GM19351 (cell line): ENCODE results near the gene DDIT4.
"Not testable (repeated sequence)": the region's sequence is repeated elsewhere in the genome, so short reads cannot be mapped to it uniquely, and the experiment has no call there.

Experiments
- ATAC-seq: cut with Tn5 transposase; IDR thresholded peaks from one replicate; pipeline ENCODE4 v1.9.1; 2021; ENCODE audit warnings: mild to moderate bottlenecking, moderate library complexity; ENCODE audit not compliant: unreplicated experiment

The DDIT4 gene

DNA sequence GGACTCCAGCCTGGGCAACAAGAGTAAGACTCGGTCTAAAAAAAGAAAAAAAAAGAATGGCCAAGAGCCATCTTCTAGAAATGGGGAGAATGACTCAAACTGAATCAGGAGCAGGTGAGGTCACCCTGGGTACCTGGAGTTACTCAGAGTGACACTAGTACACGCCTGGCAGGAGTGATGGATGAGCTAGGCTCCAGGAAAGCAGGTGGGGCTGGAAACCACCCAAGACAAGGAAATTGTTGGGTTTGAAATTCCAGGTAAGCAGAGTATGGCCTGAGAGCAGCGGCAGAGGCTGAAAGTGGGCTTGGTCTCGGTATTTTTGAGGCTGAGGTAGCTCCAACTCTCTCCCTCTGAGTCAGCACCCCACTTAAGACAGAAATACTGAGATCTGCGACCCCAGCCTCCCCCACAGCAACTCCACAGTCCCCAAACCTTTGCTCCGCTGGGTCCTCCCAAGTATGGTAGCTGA, 18.5 kb downstream of the DDIT4 start:
- ATAC-seq, result no peak

DNA sequence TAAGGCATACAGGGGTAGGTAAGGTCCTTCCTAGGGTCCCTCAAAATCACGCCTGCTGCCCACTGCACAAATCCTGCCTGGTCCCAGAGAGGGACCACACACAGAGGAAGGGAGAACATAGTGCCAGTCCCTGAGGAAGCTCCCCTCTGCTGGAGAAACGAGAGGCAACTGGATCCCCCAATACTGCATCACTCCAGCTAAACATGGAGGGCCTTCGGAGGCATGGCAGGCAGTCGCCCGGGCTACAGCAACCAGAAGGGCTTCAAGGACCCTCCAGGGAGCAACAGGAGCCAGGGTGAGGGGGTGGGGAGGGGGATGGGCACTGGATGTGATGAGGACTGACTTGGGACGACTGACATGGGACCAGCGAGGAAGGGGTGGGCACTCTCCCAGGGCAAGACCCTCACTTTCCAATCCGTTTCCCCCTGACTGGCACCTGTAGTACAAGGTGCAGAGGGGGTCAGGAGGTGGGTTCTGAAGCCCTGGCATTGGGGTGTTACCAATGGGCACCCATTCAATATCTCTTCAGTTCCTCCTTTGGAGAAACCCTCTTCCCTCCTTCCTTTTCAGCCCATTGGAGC, 21.7 kb downstream of the DDIT4 start:
- no peak for ATAC-seq

- ATAC-seq, result not testable (repeated sequence)
Observed at GRCh38 chr10:72296829-72297280, 23.1 kb downstream of the DDIT4 start.

DNA sequence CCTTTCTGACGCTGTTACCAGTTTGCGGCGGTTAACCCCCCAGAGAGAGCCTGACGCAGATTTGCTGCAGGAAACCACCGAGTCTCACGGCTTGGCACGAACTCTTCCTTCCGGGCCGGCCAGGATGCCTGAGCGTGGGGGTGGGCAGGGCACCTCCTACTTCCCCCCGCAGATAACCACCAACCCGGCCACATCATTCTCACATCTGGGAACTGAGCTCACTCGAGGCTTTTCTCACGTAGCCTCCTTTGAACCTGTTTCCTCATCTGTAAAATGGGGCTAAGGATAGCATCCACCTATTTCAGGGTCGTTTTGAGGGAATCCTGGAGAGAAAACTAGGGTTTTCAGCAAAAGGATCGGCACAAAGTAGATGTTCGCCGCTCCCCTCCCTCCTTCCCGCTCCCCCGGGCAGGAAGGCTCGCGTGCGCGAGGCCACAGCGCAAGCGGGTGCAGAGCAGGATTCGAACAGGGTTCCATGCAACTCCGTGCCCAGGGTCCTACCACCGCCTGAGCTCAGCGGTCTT, 23.6 kb downstream of the DDIT4 start:
- peak; percentile 54 for ATAC-seq

GRCh38 chr10:72297805-72298591, 24.3 kb downstream of the DDIT4 start:
- ATAC-seq, result peak; percentile 77

GRCh38 chr10:72298592-72299519, 25.1 kb downstream of the DDIT4 start:
- no peak for ATAC-seq

- no peak for ATAC-seq
Observed at GRCh38 chr10:72303424-72304128, 29.9 kb downstream of the DDIT4 start.

GRCh38 chr10:72306215-72306760, 32.6 kb downstream of the DDIT4 start:
- no peak for ATAC-seq

GRCh38 chr10:72307711-72308110, 34.0 kb downstream of the DDIT4 start:
- ATAC-seq, result not testable (repeated sequence)

DNA sequence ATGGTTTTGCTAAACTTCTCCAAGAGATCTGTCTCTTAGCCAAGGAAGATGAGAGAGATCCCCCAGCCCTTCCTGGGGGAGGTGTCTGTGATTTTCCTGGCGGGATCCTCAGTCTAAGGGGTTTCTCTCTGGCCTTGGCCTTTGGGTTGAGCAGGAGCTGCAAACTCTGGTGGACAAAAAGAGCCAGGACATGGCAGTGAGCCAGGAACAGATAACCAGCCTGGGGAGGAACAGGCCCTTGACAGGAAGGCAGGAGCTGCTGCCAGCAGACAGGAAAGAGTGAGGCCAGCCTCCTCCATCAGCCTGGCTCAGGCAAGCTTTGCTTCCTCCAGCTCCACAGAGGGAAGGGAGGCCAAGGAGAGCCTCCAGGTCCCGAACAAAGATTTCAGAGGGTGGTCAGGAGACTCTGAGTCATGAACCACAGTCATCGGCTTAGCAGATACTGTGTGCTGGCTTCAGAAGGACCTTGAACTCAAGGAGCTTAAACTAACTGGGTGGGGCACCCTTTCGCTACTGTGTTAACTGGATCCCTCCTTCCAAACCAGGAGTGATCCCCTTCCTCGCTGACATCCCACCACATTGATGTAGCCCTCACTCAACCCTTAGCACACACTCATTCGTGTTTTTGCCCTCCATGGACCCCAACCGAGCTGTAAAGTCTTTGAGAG, 34.7 kb downstream of the DDIT4 start:
- ATAC-seq, result no peak

GRCh38 chr10:72309290-72310240, 35.8 kb downstream of the DDIT4 start:
- no peak for ATAC-seq

GRCh38 chr10:72310241-72310633, 36.5 kb downstream of the DDIT4 start:
- no peak for ATAC-seq

DNA sequence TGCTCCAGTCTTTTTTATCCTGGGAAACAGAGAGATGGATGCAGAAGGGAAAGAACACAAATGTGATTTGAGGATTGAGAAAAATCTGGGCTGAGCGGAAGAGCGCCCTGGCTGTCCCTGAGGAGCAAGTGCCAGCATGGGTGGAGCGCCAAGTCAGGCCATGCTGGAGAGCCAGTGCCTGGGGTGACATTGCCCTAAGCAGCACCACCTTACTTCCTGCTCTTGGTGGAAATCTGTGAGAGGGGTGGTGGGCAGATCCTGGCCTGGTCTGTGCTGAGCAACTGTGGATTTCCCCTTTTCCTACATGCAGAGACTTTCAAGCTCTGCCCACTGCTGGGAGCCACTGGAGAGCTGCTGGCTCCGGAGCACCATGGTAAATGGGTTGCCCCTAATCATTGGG, 36.9 kb downstream of the DDIT4 start:
- no peak for ATAC-seq

DNA sequence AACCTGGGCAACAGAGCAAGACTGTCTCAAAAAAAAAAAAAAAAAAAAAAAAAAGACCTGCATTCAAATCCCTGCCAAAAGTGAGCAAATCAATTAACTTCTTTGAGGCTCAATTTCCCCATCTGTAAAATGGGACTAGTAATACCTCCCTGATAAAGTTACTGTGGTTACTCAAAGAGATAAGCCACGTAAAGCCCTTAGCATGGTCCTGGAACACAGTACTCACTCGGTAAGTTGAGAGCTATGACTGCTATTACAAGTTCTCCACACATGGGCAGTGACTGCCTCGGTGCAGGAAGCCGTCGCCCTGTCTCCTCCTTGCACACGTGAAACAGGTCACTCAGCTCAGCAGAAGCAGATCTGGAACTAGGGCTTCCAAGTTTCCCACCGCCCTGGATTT, 37.9 kb downstream of the DDIT4 start:
- no peak for ATAC-seq

- no peak for ATAC-seq
Observed at GRCh38 chr10:72312865-72313391, 39.2 kb downstream of the DDIT4 start.

- ATAC-seq, result no peak
Observed at GRCh38 chr10:72314263-72314662, 40.5 kb downstream of the DDIT4 start.

- no peak for ATAC-seq
Observed at GRCh38 chr10:72315054-72315453, 41.3 kb downstream of the DDIT4 start.
